GM12891 (cell line): ENCODE data around the gene CDK9.

Experiments used
- PAX5 ChIP-seq: IDR thresholded peaks from 2 replicates; pipeline ENCODE4 v1.6.1; 2011; ENCODE audit warnings: low read length, moderate library complexity, mild to moderate bottlenecking; ENCODE audit not compliant: insufficient read depth, severe bottlenecking
- POLR2A ChIP-seq: IDR thresholded peaks from 2 replicates; pipeline ENCODE4 v1.6.1; 2011; ENCODE audit warnings: low read depth, low read length, control low read depth
- POLR2AphosphoS5 ChIP-seq: IDR thresholded peaks from 2 replicates; pipeline ENCODE4 v1.6.1; 2011; ENCODE audit warnings: low read depth, low read length, control low read depth
- POU2F2 ChIP-seq: IDR thresholded peaks from 2 replicates; pipeline ENCODE4 v1.6.1; 2011; ENCODE audit warnings: low read depth, mild to moderate bottlenecking, control low read depth, low read length, moderate library complexity

- TF ChIP-seq POLR2A (no peak), POU2F2 (no peak), POLR2AphosphoS5 (no peak), PAX5 (no peak)
Measured at GRCh38 chr9:127825319-127826051, 39.7 kb downstream of the CDK9 start.
